Measurements from ENCODE around the gene PDE4B. TPM values are rescaled to one million over a fixed set of nuclear protein-coding genes. Genes with fewer than 3 reads are reported as not detected.
A peak's percentile ranks its signal among the peaks of the same experiment; 100 is the strongest.

The PDE4B gene
- polyA plus RNA-seq, 12 donors, result 16.0 to 35.1 (median 19.6) TPM; not detected in 1

DNA sequence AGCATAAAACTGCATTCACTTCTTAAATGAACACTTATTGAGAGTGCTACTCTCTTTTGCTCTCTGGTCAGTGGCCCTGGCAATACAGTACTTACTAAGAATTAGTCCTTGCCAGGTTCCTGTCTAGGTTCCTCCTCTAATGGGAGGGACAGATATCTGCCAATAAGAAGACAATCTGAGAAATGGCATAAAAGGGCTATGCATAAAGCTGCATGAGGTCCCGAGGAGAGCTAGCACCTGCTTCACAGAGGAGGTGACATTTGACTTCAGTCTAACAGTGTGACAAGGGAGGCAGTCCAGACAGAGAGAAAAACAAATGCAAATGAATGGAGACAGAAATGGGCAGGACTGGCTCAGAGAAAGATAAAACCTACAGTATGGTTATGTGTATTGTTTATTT lies 384.1 kb downstream of the PDE4B start:
- DNase-seq, result no peak

DNA sequence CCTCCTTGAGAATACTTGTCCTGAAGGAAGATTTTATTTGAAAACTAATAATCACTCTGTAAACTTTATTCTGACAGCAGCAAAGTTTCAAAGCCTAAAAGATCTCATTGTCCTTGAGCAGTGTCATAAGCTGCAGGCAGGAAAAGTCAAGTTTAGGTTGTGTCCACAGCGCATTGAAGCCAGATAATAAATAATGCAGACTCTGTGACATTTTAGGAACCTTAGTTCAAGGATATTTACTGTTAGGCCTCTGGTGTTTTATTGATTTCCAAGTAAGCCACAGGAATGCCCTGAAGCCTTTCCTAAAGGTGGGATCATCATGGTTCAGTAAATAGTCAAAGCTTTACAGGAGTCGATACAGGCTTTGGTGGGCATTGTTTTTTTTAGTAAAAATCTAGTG lies 384.8 kb downstream of the PDE4B start:
- DNase-seq, result no peak

DNA sequence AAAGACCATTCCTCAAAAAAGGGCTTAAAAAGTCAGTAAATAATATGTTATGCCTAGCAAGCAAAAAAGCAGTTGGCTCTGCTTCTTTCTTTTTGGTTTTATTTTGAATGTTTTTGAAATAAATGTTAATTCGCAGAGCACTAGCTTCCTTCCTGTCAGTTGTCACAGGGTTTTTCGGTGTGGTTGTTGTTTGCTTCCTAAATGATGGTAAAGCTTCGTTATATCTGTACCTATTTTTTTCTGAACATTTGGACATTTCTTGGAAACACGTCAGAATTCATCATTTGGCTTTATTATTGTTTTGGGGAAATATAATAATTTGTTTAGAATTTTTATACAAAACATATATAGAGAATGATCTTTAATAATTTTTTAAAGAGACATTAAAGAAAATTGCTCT lies 389.3 kb downstream of the PDE4B start:
- no peak for DNase-seq

DNA sequence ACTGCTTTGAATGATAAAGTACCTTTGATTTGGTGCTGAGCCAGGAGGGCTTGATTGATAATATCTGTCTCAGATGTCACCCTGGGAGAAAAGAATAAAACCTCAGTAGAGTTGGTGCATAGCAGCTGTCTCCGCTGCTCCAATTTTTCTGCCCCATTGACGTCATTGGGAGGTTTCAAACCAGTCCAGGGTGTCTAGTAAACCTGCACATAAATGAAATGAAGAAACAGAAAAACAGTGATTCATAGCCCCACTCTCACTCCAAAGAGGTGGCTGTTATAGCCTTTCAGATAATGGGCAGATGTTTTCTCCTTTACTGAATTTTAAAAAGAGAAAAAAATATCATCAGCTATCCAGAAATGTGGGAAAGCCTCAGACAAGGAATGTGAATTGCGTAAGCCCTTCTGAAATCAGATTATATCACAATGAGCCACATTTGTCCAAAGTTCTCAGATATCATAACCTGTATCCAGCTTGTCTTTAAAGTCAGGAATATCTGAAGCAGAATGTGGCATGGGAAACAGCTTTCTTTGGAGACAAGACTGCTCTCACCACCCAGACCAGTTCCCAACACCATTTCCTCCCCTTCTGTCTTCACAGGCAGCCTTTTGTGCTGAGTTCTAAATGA lies 390.0 kb downstream of the PDE4B start:
- DNase-seq, result no peak

DNA sequence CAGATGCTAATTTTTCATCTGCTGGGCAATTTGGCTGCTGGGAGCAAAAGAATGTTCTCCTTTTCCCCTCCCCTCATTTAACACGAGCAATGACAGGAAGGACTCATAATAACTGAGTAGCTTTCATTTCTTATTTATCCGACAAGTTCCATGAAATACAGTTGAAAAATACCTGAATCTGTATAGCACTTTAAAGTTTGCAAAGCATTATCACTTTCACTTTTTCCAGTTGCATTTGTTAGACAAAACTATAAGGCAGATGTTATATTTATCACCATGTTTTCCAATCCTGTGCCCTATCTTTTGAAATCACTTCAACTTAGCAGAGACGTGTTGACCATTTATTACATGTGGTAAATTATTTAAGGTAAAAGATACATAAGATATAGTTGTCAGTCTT lies 390.7 kb downstream of the PDE4B start:
- DNase-seq, result no peak

DNA sequence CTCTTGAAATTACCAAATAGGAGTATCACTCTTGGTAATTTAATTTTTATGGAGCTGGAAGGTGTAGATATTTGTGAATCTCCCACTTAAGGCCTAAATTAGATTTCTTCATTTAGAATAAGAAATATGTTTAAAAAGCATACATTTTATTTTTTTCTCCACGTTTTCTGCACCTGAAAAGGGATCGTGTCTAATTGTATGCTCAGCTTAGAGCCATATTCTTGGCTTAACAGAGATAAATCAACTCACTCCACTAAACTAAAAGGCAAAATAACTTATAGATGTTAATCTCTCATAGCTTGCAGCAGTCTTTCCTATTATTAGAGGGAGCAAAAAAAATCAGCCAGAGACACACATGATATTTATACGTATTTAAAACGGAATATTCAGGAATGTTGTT lies 404.4 kb downstream of the PDE4B start:
- no peak for DNase-seq

DNA sequence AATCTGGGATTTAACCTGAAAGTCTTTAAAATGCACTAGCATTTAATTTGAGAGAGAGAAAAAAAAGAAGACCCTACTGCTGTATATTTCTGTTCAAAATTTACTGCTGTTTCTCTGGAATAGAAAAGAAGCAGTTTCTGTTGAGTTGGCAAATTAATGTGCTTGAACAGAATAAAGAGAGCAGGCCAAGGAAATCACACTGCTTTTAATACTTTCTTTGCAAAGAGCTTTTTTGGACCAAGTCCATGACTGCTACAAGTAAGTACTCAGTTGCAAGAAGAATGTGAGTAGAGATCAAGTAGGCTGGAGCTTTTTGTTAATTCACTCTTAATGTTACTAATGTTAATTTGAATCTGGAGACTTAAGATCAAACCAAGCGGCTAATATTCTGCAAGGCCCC lies 405.1 kb downstream of the PDE4B start:
- DNase-seq, result peak; percentile 46

DNA sequence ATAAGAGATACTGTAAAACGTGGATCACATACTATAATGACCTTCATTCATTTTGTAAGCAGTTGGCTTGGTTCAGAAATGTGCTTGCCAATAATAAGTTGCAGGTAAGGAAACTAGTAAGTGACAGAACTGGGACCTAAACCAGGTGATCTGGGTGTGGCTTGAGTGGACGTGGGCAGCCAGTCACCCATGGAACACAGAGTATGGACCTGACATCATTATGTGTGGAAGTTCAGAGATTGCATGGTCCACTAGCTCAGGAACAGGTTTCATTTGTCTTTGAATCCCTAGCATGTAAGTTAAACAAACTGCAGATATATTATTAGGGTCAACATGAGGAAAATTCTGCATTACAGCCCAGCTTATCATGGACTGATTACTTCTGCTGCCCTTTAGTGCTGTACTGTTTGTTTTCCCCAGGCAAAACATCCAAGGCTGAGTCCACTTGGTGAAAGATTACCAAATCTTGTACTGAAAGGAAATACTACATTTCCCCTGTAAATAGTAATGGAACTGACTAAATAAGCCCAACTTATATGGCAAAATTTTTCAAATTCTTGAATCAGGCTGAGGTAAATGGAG lies 414.0 kb downstream of the PDE4B start:
- DNase-seq, result no peak

DNA sequence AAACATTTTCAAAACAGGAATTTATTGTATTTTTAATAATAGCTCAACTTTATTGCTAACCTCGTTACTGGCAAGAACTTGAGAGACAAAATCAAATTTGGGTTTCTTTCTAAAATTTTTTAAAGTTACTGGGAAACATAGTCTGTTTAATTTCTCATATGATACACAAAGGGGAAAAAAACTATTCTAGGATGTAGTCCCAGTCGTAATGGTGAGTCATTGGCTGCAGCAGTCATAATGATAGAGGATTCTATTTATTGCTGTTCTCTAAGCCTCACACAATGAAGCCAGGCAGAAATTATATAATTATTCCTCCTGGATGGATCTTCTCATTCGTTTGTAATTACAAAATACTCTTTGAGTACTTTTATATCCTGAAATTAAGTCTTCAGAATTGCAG lies 414.8 kb downstream of the PDE4B start:
- DNase-seq, result peak; percentile 33

DNA sequence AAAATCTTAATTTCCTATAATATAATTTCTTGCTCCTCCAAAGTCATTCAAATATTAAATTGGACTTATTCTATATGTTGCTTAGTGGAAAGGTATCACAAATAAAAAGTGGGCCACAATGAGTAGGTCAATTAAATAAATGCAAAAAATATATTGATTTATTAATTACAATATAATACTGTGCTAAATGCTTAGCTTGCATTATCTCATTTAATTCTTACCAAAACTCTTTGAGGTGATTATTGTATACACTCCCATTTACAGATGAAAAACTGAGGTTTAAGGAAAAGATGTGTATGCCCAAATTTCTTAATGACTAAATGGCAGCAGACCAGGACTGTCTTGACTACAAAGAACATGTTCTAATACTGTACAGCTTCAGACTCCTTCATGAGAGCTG lies 415.9 kb downstream of the PDE4B start:
- DNase-seq, result no peak

DNA sequence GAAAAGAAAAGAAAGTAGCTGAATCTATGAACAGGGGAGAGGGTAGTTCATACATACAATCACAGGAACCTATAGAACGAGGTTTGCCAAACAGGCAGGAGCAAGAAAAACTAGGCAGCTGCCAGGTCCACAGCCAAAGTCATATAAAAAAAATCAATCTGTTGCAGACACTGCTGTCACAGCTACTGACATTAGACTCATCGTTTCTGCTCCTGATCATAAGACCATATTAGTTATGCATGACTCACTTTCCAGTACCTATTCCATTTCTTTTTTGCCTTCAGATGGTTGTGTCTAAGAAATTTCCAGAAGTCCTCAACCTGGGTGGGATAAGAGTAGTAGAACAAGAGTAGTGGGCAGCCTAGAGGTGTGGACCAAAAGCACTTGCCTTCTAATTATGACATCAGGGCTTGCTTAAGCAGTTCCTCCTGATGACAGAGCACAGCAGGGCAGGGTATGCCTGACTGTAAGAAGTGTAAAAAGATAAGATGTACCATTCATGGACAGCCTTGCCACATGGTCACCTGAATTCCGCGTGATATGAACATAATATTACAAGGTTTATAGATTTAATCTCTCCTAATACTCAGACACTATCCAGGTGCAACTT lies 418.0 kb downstream of the PDE4B start:
- DNase-seq, result no peak

DNA sequence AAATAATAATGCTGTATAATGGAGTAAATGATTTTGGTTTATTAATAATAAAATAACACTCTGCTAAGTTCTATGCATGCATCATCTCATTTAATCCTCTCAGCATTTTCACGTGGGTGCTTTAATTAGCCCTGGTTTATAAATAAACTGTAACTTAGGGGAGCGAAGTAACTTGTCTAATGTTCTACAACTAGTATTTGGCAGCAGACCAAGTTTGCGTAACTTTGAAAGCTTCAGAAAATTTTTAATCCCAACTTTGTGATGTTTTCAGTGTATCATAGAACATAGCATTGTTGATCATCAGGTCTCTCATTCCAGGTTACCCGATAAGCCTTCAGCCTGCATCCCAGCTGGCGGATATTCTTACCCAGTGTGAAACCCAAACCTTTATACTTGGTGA lies 418.8 kb downstream of the PDE4B start:
- no peak for DNase-seq

DNA sequence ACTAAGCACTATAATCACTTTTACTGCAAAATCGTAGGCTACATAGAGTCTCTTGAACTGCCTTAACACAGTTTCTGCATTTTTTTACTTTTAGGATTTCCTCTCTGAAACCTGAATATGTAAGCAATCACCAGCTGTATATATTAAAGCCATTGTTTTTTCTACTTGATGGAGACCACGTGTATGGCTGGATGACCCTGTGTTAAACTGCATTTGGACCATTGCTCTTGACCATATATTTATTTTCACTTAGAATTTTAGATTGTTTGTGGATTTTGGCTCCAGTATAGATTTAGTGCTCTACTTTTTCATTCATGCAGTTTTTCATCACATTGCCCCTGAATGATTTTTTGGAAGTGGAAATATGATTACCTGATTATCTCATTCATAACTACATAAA lies 420.8 kb downstream of the PDE4B start:
- no peak for DNase-seq

DNA sequence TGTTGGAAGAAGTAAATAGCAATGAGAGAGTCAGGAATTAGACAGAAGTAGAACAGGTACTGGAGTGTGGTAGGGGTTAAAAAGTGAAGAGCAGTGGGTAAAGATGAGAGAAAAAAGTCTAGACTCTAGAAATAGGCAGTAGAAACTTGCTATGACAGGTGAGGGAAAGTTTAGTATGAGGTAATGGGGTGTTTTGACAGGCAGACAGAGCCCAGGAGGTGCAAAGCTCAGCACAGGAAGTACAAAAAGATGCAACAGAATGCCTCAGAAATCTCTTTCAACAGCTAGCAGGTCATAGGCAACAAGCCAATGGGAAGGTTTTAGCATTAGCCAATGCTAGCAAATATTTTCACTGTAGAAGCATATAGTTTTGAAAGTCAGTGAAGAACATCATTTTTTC lies 422.2 kb downstream of the PDE4B start:
- no peak for DNase-seq

DNA sequence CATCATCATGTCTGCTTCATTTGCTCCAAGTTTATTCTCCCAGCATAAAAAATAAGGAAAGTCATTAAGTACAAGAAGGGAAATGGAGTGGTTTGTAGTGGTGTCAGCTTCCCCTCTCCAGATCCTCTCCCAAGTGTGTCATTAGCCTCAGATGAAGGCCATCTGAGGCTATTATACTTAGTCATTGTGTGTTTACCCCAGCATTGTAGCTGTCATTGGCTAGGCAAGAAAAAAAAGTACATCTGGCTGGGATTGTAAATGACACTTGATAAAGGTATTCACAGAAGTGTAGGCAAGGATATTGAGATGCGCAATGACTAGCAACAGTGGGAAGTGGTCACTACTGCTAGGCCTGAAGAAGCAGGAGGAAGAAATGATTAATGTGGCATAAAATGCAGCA lies 424.3 kb downstream of the PDE4B start:
- no peak for DNase-seq

DNA sequence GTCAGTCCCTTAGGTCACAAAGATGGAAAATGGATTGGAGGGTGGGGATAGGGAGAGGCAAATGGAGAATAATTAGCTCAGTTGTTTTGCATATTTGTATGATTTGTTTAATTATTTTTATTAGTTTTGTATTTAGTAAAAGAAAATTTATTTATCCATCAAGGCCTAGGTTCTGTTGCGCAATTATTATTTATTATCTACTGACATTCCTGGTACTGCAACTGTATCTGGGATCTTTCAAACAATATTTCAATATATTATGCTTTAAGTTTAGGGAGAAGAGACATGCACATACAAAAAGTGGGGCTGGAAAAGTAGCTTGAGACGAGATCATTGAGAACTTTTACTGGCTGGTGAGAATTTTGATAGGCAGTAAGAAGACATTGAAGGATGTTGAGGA lies 424.9 kb downstream of the PDE4B start:
- DNase-seq, result no peak

DNA sequence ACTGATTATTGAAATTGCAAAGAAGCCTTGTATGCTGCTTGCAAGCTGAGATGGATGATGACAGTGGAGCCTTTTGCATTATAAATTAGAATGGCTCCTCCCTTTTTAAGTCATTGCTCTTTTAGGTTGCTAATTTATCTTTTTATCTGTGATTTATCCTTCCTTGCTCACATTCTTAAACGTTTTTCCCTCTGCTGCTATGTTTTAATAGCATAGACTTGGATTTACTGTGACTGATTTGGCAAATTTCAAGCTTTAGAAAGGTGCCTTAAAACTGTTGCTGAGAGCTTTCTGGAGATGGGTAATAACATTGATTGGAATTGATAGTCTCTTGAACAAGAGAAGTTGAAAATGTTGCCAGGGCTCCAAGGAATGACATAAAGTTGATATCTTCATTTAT lies 427.8 kb downstream of the PDE4B start:
- no peak for DNase-seq

DNA sequence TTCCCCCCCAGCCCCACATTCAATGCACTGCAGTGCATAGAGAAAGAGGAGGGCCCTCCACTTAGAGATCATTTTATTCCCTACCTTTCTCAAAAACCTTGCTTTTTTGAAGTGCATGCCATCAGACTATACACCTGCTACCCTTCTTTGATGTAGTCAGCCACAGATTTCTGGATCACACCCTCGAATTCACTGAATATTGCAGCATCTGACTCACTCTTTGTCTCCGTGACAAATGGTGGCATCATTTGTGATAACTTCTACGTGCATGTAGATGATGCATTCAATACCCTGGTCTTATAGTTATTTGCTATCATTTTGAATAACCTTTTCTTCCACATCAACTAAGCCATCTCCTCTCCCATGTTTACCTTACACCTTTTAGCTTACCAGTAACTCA lies 431.0 kb downstream of the PDE4B start:
- no peak for DNase-seq

DNA sequence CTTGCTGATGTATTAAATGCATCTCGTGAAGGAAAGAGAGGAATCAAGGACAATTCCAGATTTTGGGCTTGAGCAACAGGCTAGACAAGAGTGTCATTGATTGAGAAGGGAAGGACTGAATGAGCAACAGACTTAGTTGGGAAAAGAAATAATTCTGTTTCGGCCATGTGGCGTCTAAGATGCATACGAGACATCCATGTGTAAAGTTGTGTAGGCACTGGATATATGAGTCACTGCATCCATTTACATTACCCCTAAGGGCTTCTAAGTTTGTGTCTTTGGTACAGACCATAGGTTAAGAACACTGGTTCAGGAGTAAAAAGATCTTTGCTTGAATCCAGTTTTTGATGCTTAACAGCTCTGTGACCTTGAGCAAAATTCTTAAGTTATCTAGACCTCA lies 434.3 kb downstream of the PDE4B start:
- no peak for DNase-seq

DNA sequence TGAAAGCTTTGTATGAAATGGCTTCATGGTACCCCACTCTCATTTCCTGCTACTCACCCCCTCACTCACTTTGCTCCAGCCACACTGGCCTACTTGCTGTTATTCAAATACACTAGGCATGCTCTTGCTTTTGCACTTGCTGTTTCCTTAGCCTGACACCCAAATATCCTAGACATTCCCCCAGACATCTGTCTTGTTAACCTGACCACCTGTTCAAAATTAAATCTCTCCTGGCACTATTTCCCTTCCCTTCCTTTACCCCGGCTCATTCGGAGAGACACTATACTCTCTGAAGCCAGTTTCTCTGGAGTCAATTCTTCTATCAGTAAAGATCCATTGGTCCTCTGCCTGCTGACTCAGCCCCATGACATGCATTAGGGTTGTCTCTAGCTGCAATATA lies 435.3 kb downstream of the PDE4B start:
- no peak for DNase-seq

DNA sequence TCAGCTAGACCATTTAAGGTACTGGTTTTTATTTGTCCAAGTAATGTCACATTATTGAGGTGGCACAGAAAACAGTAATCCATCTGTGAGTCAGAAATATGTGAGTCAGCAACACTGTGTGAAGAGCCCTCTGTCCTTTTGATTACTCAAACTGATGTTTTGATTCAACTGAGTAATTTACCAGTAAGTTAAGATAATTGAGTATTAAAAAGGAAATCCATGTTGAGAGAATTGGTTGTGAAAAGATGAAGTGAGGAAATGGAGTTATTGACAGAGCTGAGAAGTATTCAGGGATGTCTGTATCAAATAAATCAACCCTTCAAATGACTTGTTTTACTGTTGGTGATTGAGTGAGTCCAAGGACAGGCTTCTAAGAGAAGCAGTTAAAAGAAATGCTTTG lies 438.5 kb downstream of the PDE4B start:
- no peak for DNase-seq

DNA sequence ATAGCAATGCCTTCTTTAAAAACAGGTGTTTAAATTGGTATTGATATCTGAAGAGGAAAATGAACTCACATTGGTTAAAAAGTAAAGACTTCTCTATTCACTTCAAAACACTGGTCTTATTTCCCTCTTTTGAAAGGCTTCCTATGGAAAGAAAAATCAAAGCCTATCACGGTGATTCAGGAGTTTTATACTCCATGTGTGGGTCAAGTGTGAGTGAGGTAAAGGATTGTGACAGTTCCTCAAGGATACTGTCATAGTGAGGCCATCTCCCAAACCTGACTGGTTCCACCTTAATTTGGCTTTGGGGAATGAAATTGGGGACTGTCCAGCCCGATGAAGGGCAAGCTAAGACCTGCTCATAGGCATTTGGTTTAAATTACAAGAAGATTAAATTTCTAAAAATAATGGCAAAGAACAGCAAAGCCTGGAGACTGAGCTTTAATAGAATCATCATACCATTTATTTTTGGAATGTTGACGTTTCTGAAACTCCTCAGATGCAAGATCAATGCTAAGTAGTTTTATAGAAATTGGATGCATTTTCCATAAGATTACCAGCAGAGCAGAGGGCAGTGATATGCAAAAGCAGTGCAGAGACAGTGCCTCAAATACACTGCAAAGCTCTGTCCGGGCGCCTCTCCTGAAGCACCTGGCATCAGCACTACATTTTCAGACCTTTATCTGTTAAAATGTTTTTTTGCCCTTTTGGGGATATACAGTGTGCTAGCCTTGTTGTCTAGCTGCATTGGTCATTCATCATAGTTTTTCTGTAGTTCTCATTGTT lies 439.2 kb downstream of the PDE4B start:
- DNase-seq, result no peak

DNA sequence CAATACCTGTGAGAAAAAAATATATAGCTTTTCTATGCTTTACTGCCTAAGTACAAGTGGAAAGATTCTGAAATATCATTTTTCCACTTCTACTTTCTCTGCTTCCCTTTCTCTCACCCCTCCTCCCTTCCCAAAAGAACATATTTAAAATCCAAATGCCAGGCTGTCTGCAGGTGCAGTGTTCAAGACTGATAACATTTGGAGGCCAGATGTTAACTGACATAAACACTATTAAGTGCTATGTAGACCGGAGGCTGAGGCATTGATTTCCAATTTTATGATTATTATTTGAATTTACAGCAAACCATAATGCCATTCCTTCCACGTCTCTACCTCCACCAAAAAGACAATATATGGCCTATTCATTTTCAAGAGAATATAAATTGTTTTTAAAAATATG lies 444.3 kb downstream of the PDE4B start:
- DNase-seq, result no peak
